K562 treated with DMSO at 1 percent for 24 hours (cell line): ENCODE results near the gene ZC3H15. TPM values are rescaled to one million over a fixed set of nuclear protein-coding genes. Genes with fewer than 3 reads are reported as not detected.

ENCODE experiments used
- total RNA-seq: library from RNA; unstranded; fragments of 300-600 nt; gene quantifications from 2 replicates; pipeline ENCODE4 v1.2.3, GENCODE V29; 2022; ENCODE audit warnings: low read depth; ENCODE audit not compliant: insufficient read depth

The ZC3H15 gene
- 48.8 and 60.5 TPM in 2 replicates for total RNA-seq

DNA sequence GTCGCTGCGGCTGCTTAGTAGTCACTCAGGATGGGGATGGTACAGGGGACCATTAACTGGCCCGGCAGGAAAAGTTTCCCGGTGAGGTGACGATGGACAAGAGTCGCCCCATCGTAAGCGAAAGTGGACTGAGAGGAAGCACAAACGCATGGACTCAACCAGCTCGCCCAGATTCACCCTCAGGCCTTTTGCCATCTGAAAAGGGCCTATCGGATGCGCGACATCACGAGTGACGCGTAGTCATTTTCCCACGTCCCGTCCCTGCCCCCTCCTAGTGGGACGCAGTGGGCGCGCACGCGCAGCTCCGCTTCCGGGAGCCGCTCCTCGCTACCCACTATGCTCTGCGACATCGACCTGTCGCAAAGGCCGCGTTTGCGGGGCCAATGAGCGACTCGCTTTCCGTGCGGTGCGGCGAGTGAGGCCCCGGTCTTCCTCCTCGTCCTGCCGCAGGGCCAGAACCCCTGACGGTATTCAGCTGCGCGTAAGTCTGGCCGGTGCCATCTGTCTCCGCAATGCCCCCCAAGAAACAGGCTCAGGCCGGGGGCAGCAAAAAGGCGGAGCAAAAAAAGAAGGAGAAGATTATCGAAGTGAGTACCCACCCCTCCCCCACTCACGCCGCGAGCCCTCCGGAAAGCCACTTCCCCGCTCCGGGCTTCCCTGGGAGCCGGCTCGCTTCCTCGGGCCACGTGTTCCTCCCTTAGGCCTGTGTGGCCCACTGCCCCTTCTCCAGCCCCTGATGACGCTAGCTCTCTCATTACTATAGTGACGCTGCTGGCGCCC is at the start of gene ZC3H15:
ZC3H15 (plus strand) TSS at position 390 of the 780 bp plus-strand sequence; CDS start at position 513, 123 bp downstream.

Other genes with a start within 250 kb of the ZC3H15 start
- gene ITGAV, start 103.8 kb downstream of the ZC3H15 start, total RNA-seq = 11.4 and 14.6 TPM in 2 replicates
- 0.22 and 0.30 TPM in 2 replicates for gene FAM171B, start 207.8 kb downstream of the ZC3H15 start, total RNA-seq